Smooth muscle cell (in vitro differentiated cells): Measurements from ENCODE around the gene CPSF4L. TPM values are rescaled to one million over a fixed set of nuclear protein-coding genes. Genes with fewer than 3 reads are reported as not detected.

Source experiments
- DNase-seq: peaks from one replicate; lab custom pipeline; 2025; ENCODE audit not compliant: unreplicated experiment; lab: John Stamatoyannopoulos, UW
- H2AFZ ChIP-seq: fragments of 200-600 bp; sonication (generic); 2 replicates; pipeline ENCODE4 v1.6.0; 2016; ENCODE audit warnings: antibody characterized with exemption, low read depth, mild to moderate bottlenecking
- H3F3A ChIP-seq: fragments of 200-600 bp; sonication (generic); 2 replicates; pipeline ENCODE4 v1.6.0; 2017; ENCODE audit warnings: antibody characterized with exemption, low read depth
- H3K27ac ChIP-seq: fragments of 200-600 bp; sonication (generic); 2 replicates; pipeline ENCODE4 v1.5.1; 2016; ENCODE audit warnings: low read depth, mild to moderate bottlenecking
- H3K27me3 ChIP-seq: fragments of 200-600 bp; sonication (generic); 2 replicates; pipeline ENCODE4 v1.6.1; 2016; ENCODE audit warnings: low read depth, mild to moderate bottlenecking
- H3K36me3 ChIP-seq: fragments of 200-600 bp; sonication (generic); 2 replicates; pipeline ENCODE4 v1.5.1; 2016; ENCODE audit warnings: low read depth
- H3K4me1 ChIP-seq: fragments of 200-600 bp; sonication (generic); 2 replicates; pipeline ENCODE4 v1.5.1; 2016; ENCODE audit warnings: low read depth
- H3K4me2 ChIP-seq: fragments of 200-600 bp; sonication (generic); 2 replicates; pipeline ENCODE4 v1.6.0; 2016; ENCODE audit warnings: mild to moderate bottlenecking
- H3K4me3 ChIP-seq: fragments of 200-600 bp; sonication (generic); 2 replicates; pipeline ENCODE4 v1.5.1; 2016; ENCODE audit warnings: mild to moderate bottlenecking
- H3K79me2 ChIP-seq: fragments of 200-600 bp; sonication (generic); 2 replicates; pipeline ENCODE4 v1.6.0; 2016; ENCODE audit warnings: low read depth, mild to moderate bottlenecking
- H3K9ac ChIP-seq: fragments of 200-600 bp; sonication (generic); 2 replicates; pipeline ENCODE4 v1.6.0; 2016; ENCODE audit warnings: low read depth
- H3K9me3 ChIP-seq: fragments of 200-600 bp; sonication (generic); replicated peaks from 2 replicates; pipeline ENCODE4 v1.5.1; 2016; ENCODE audit warnings: low read depth
- H4K20me1 ChIP-seq: fragments of 200-600 bp; sonication (generic); 2 replicates; pipeline ENCODE4 v1.6.0; 2016; ENCODE audit warnings: low read depth
- CTCF ChIP-seq: fragments of 200-600 bp; sonication (generic); IDR thresholded peaks from 2 replicates; pipeline ENCODE4 v1.5.1; 2017; ENCODE audit warnings: borderline replicate concordance, mild to moderate bottlenecking, antibody characterized with exemption; ENCODE audit not compliant: insufficient read depth, poor library complexity, severe bottlenecking
- WGBS: methylation state at CpG from one replicate; pipeline ENCODE4 v1.1.7; 2016; ENCODE audit warnings: low lambda C conversion rate; 5-methylcytosine and 5-hydroxymethylcytosine counted together
- polyA plus RNA-seq: library from polyadenylated mRNA; unstranded; fragments of >200 nt; fragmentation: Nextera tagmentation; extraction: Ambion mirVana; gene quantifications from 2 replicates; pipeline ENCODE4 v1.2.1, GENCODE V29; 2016
- total RNA-seq: library from RNA; depleted of rRNA; stranded (reverse); fragments of >200 nt; gene quantifications from 2 replicates; pipeline ENCODE4 v1.2.3, GENCODE V29; 2014

The CPSF4L gene
- total and polyA plus RNA-seq, 2 experiments from 2014 or later, result not detected

- peaks cover 2% of the 10 kb centered on the region for H3F3A ChIP-seq
- no peak overlapping the region for H3K27ac ChIP-seq
- H3K79me2 ChIP-seq, result peaks cover 12% of the 10 kb centered on the region
- no peaks in the 10 kb centered on the region for H3K4me1 ChIP-seq
- H2AFZ ChIP-seq, result no peak overlapping the region
- 94% methylated on average over 16 of the region's 16 CpGs for WGBS
- H3K36me3 ChIP-seq, result peaks cover 11% of the 10 kb centered on the region
- no peak overlapping the region for H3K9ac ChIP-seq
- peaks cover 35% of the 10 kb centered on the region for H4K20me1 ChIP-seq
- H3K4me2 ChIP-seq, result no peak overlapping the region
- no peak for DNase-seq
- no peaks in the 10 kb centered on the region for H3K9me3 ChIP-seq
- TF ChIP-seq CTCF, result no peak
- no peak overlapping the region for H3K4me3 ChIP-seq
- no peaks in the 10 kb centered on the region for H3K27me3 ChIP-seq
Measured at GRCh38 chr17:73208139-73208827, 53.4 kb downstream of the CPSF4L start.

- Histone ChIP-seq H3K36me3 (peaks cover 19% of the 10 kb centered on the region), H3K9me3 (no peaks in the 10 kb centered on the region)
- WGBS, result 90% methylated on average over 10 of the region's 10 CpGs
Measured at GRCh38 chr17:73205459-73205961, 56.2 kb downstream of the CPSF4L start.

GRCh38 chr17:73203788-73204479 is 57.7 kb downstream of the CPSF4L start:
- Histone ChIP-seq H3K4me2 (no peak overlapping the region), H3K9me3 (no peaks in the 10 kb centered on the region), H4K20me1 (peaks cover 27% of the 10 kb centered on the region), H2AFZ (no peak overlapping the region), H3K36me3 (peaks cover 26% of the 10 kb centered on the region), H3F3A (no peaks in the 10 kb centered on the region), H3K4me1 (no peaks in the 10 kb centered on the region), H3K27me3 (no peaks in the 10 kb centered on the region), H3K27ac (no peak overlapping the region), H3K79me2 (no peaks in the 10 kb centered on the region), H3K9ac (no peak overlapping the region), H3K4me3 (no peak overlapping the region)
- DNase-seq, result no peak
- TF ChIP-seq CTCF, result no peak
- WGBS, result 90% methylated on average over 10 of the region's 10 CpGs

More at GRCh38 chr17:73205459-73205961, 56.2 kb downstream of the CPSF4L start:
- Histone ChIP-seq H3K27me3 (no peaks in the 10 kb centered on the region), H3F3A (peaks cover 2% of the 10 kb centered on the region), H3K27ac (no peak overlapping the region), H2AFZ (no peak overlapping the region), H3K4me3 (no peak overlapping the region), H3K4me2 (no peak overlapping the region), H3K4me1 (no peaks in the 10 kb centered on the region), H3K79me2 (no peaks in the 10 kb centered on the region), H4K20me1 (peaks cover 38% of the 10 kb centered on the region), H3K9ac (no peak overlapping the region)
- TF ChIP-seq CTCF, result no peak
- DNase-seq, result no peak
